ENCODE results near the gene DPP6.

Gene DPP6

GRCh38 chr7:154591544-154591943 lies 539.3 kb downstream of the DPP6 start:
- no peak for DNase-seq (ENCODE audit: extremely low spot score)
- no peak for TF ChIP-seq CTCF (IDR thresholded peaks at IDR 0.05; ENCODE audit: control extremely low read depth, extremely low read depth, low read depth, missing control alignments)
- ChIA-PET POLR2A (no interaction called here), CTCF (no interaction called here)

- ChIA-PET CTCF (no interaction called here), POLR2A (interaction anchor here (0.6 kb wide), 1 partner anchor 735 kb away, joined by 3 read pairs; no protein-coding TSS in a partner anchor)
- DNase-seq (ENCODE audit: extremely low spot score): no peak
- no peak for TF ChIP-seq CTCF (IDR thresholded peaks at IDR 0.05; ENCODE audit: control extremely low read depth, extremely low read depth, low read depth, missing control alignments)
Observed at GRCh38 chr7:154592388-154592787, 540.2 kb downstream of the DPP6 start.

GRCh38 chr7:154598396-154598795 lies 546.2 kb downstream of the DPP6 start:
- POLR2A ChIA-PET: no interaction called here
- no peak for TF ChIP-seq CTCF (IDR thresholded peaks at IDR 0.05; ENCODE audit: control extremely low read depth, extremely low read depth, low read depth, missing control alignments)
- DNase-seq (ENCODE audit: extremely low spot score): no peak
- CTCF ChIA-PET: no interaction called here

GRCh38 chr7:154598864-154599263 lies 546.7 kb downstream of the DPP6 start:
- no peak for DNase-seq (ENCODE audit: extremely low spot score)
- CTCF ChIA-PET: no interaction called here
- no peak for TF ChIP-seq CTCF (IDR thresholded peaks at IDR 0.05; ENCODE audit: control extremely low read depth, extremely low read depth, low read depth, missing control alignments)
- POLR2A ChIA-PET: no interaction called here

- no peak for DNase-seq (ENCODE audit: extremely low spot score)
- ChIA-PET CTCF (interaction anchor here (1.3 kb wide), 1 partner anchor 48 kb away, joined by 3 read pairs; no protein-coding TSS in a partner anchor), POLR2A (no interaction called here)
- no peak for TF ChIP-seq CTCF (IDR thresholded peaks at IDR 0.05; ENCODE audit: control extremely low read depth, extremely low read depth, low read depth, missing control alignments)
Observed at GRCh38 chr7:154610903-154611302, 558.7 kb downstream of the DPP6 start.

- no peak for TF ChIP-seq CTCF (IDR thresholded peaks at IDR 0.05; ENCODE audit: control extremely low read depth, extremely low read depth, low read depth, missing control alignments)
- ChIA-PET CTCF (interaction anchor here (0.9 to 1.8 kb wide), 2 partner anchors 12 to 26 kb away, joined by 3 to 10 read pairs; no protein-coding TSS in a partner anchor), POLR2A (no interaction called here)
- no peak for DNase-seq (ENCODE audit: extremely low spot score)
Observed at GRCh38 chr7:154613811-154614210, 561.6 kb downstream of the DPP6 start.

All from GM10248 (cell line).